A549 (cell line): ENCODE results near the gene KDM1B. TPM values are rescaled to one million over a fixed set of nuclear protein-coding genes. Genes with fewer than 3 reads are reported as not detected.

Experiments used
- ATAC-seq, 2 experiments: fragments of 200-7000 bp in 1 of 2; fragments of >200 bp in 1 of 2; cut with Nextera tagmentation in 1 of 2; cut with Tn5 transposase in 1 of 2; 3 replicates each; pipeline versions ENCODE4 v1.8.0 to v1.9.1; 2018 to 2020; ENCODE audit warnings: mild to moderate bottlenecking in 1 of 2, moderate library complexity in 1 of 2
- CTCF ChIA-PET: fragments of 300-600 bp; sonication (Branson Sonifier 250); formaldehyde crosslinking; extraction: SDS; loops from one replicate; lab custom pipeline; 2021; ENCODE audit warnings: antibody characterized with exemption, inconsistent platforms; lab: Yijun Ruan, JAX
- POLR2A ChIA-PET: fragments of 350-600 bp; formaldehyde crosslinking; extraction: SDS; loops from one replicate; lab custom pipeline; 2021; ENCODE audit warnings: antibody characterized with exemption, inconsistent platforms; lab: Yijun Ruan, JAX
- DNase-seq, 2 experiments: peaks; one replicate each; pipeline versions ENCODE4 v3.0.0 to v3.0.0-alpha.2; 2011 to 2016; ENCODE audit warnings: low read depth in 1 of 2, low spot score in 1 of 2
- FAIRE-seq: peaks from 2 replicates; lab custom pipeline; 2011; peaks lifted over from hg19 to GRCh38; lab: Jason Lieb, UNC
- H3K27ac ChIP-seq, 2 experiments: fragments of >200 bp; sonication (Bioruptor Twin); formaldehyde crosslinking; 3 replicates each; pipeline ENCODE4 v1.5.1; 2016 to 2017
- H3K4me1 ChIP-seq: fragments of >200 bp; sonication (Bioruptor Twin); formaldehyde crosslinking; 3 replicates; pipeline ENCODE4 v1.6.1; 2016
- H3K4me2 ChIP-seq: fragments of >200 bp; sonication (Bioruptor Twin); formaldehyde crosslinking; 3 replicates; pipeline ENCODE4 v1.6.1; 2016
- H3K4me3 ChIP-seq: fragments of >200 bp; sonication (Bioruptor Twin); formaldehyde crosslinking; 3 replicates; pipeline ENCODE4 v1.5.1; 2016
- H3K9me3 ChIP-seq: fragments of >200 bp; sonication (Bioruptor Twin); formaldehyde crosslinking; 3 replicates; pipeline ENCODE4 v1.6.1; 2016
- CHD2 ChIP-seq: fragments of 150-350 bp; IDR thresholded peaks from 2 replicates; pipeline ENCODE4 v1.6.1; 2014; ENCODE audit warnings: low read length; ENCODE audit not compliant: partially characterized antibody
- CTCF ChIP-seq: fragments of >200 bp; sonication (Bioruptor Twin); formaldehyde crosslinking; IDR thresholded peaks from 3 replicates; pipeline ENCODE4 v1.5.1; 2016
- EHMT2 ChIP-seq: fragments of 200-600 bp; sonication (generic); IDR thresholded peaks from 2 replicates; pipeline ENCODE4 v1.6.1; 2016; ENCODE audit warnings: antibody characterized with exemption, low read depth, mild to moderate bottlenecking, moderate library complexity
- ELK1 ChIP-seq: fragments of 150-350 bp; IDR thresholded peaks from 2 replicates; pipeline ENCODE4 v1.6.1; 2014; ENCODE audit warnings: low read depth, mild to moderate bottlenecking, low read length
- ESRRA ChIP-seq: fragments of 150-350 bp; IDR thresholded peaks from 2 replicates; pipeline ENCODE4 v1.6.1; 2014; ENCODE audit warnings: mild to moderate bottlenecking, low read length, borderline replicate concordance
- KDM1A ChIP-seq: fragments of 200-600 bp; sonication (generic); IDR thresholded peaks from 2 replicates; pipeline ENCODE4 v1.6.1; 2016; ENCODE audit warnings: low read depth, mild to moderate bottlenecking
- KDM5A ChIP-seq: fragments of 200-600 bp; sonication (generic); IDR thresholded peaks from 2 replicates; pipeline ENCODE4 v1.6.1; 2016; ENCODE audit warnings: antibody characterized with exemption, mild to moderate bottlenecking
- NPAS2 ChIP-seq: fragments of 250-450 bp; sonication (Bioruptor Pico); IDR thresholded peaks from 2 replicates; pipeline ENCODE4 v1.8.0; 2022; ENCODE audit warnings: mild to moderate bottlenecking, moderate library complexity, borderline replicate concordance
- PBX3 ChIP-seq: IDR thresholded peaks from 2 replicates; pipeline ENCODE4 v1.6.1; 2012
- PHF8 ChIP-seq: fragments of 200-600 bp; sonication (generic); IDR thresholded peaks from 2 replicates; pipeline ENCODE4 v1.6.1; 2016; ENCODE audit warnings: low read depth, mild to moderate bottlenecking, antibody characterized with exemption, moderate library complexity, borderline replicate concordance
- POLR2A ChIP-seq: IDR thresholded peaks from 2 replicates; pipeline ENCODE4 v1.6.1; 2012; ENCODE audit warnings: mild to moderate bottlenecking, low read length
- POLR2AphosphoS2 ChIP-seq: conservative IDR thresholded peaks from 2 replicates; pipeline ENCODE4 v1.6.1; 2012; ENCODE audit warnings: low read length, improper control_type of control experiment, inconsistent platforms
- RAD21 ChIP-seq, 2 experiments: fragments of >200 bp in 1 of 2; sonication (Bioruptor Twin) in 1 of 2; formaldehyde crosslinking in 1 of 2; IDR thresholded peaks in 1 of 2; conservative IDR thresholded peaks in 1 of 2; 2 replicates in 1 of 2; 3 replicates in 1 of 2; pipeline ENCODE4 v1.6.1; 2012 to 2018; ENCODE audit warnings: inconsistent platforms in 1 of 2
- RCOR1 ChIP-seq: fragments of 150-350 bp; IDR thresholded peaks from 2 replicates; pipeline ENCODE4 v1.6.1; 2014; ENCODE audit warnings: antibody characterized with exemption, low read length, low read depth
- REST ChIP-seq: fragments of 200-600 bp; sonication (generic); IDR thresholded peaks from 2 replicates; pipeline ENCODE4 v1.6.1; 2016; ENCODE audit warnings: antibody characterized with exemption, mild to moderate bottlenecking, moderate library complexity
- SMC3 ChIP-seq: fragments of >200 bp; sonication (Bioruptor Twin); formaldehyde crosslinking; IDR thresholded peaks from 3 replicates; pipeline ENCODE4 v1.6.1; 2018; ENCODE audit warnings: inconsistent platforms
- ZFP36 ChIP-seq: fragments of 450-650 bp; IDR thresholded peaks from 2 replicates; pipeline ENCODE4 v1.6.1; 2014; ENCODE audit warnings: borderline replicate concordance; ENCODE audit not compliant: partially characterized antibody
- WGBS: methylation state at CpG from one replicate; pipeline ENCODE4 v1.1.6; 2017; ENCODE audit errors: missing lambda C conversion rate; 5-methylcytosine and 5-hydroxymethylcytosine counted together
- polyA plus RNA-seq, 4 experiments: library from polyadenylated mRNA; depleted of rRNA in 3 of 4; stranded (reverse); fragments of >200 nt; fragmentation: RNase III in 1 of 4; extraction: RNeasy Plus Mini Kit Qiagen cat#74134 plus additional on column Dnase treatment in 1 of 4; gene quantifications; 2 replicates in 3 of 4; 3 replicates in 1 of 4; pipeline ENCODE4 v1.2.3, GENCODE V29; 2011 to 2017

The KDM1B gene
- polyA plus RNA-seq, 2 of the 4 experiments (the other 2 are of a cell fraction), result 11.0 to 14.9 TPM

- TF ChIP-seq NPAS2 (peak; percentile 33; the same call in 1 of the 2 replicates), REST (no peak), CTCF (peak; percentile 74), POLR2A (peak; percentile 64), ZFP36 (no peak), EHMT2 (no peak), RCOR1 (no peak), ELK1 (no peak), POLR2AphosphoS2 (no peak), PHF8 (0 out of 2 replicates have a peak, but pooled peaks have one; percentile 26), ESRRA (no peak), RAD21 (conservative IDR thresholded peaks at IDR 0.05 in 1 of 2, IDR thresholded peaks at IDR 0.05 in 1 of 2) (peak; percentile 90 to 94), SMC3 (peak; percentile 95), KDM5A (no peak), KDM1A (no peak)
These were observed 32.8 kb upstream of the KDM1B start, which contains the start of gene NHLRC1 (continued) for GRCh38 chr6:18122128-18123093.

- 64% methylated on average over 5 of the region's 5 CpGs for WGBS
- Histone ChIP-seq H3K4me2 (no peak overlapping the region), H3K9me3 (peaks cover 5% of the 10 kb centered on the region; the same call in 1 of the 3 replicates), H3K4me3 (no peak overlapping the region), H3K27ac (no peak overlapping the region), H3K4me1 (0 out of 3 replicates have a peak, but pooled peaks cover 3% of the 10 kb centered on the region)
- FAIRE-seq (no peak), DNase-seq (no peak), ATAC-seq (no peak)
- POLR2A ChIA-PET, result no interaction called here
- TF ChIP-seq PBX3 (no peak), ESRRA (no peak), PHF8 (no peak), CHD2 (no peak)
- CTCF ChIA-PET, result no interaction called here
These were observed 29.1 kb upstream of the KDM1B start for GRCh38 chr6:18126121-18126520.
